ENCODE data around the gene YPEL5. TPM values are rescaled to one million over a fixed set of nuclear protein-coding genes. Genes with fewer than 3 reads are reported as not detected.

Gene YPEL5
- total and polyA plus RNA-seq, 10 of the 15 experiments (the other 5 are each of a cell fraction or from before 2014, with no cell fraction given): 18.8 to 47.3 (median 21.7) TPM

- no peak for TF ChIP-seq IRF5 (IDR thresholded peaks at IDR 0.05; ENCODE audit: borderline replicate concordance)
These were observed 13.0 kb downstream of the YPEL5 start (continued) for GRCh38 chr2:30159766-30160165.

GRCh38 chr2:30161929-30162706, 15.3 kb downstream of the YPEL5 start:
- no peak overlapping the region for H2AFZ ChIP-seq (ENCODE audit: control insufficient read depth, low read depth, low read length)
- BruUV-seq (replicated peaks): no TSS peak
- no peaks in the 10 kb centered on the region for H3K27me3 ChIP-seq (replicated peaks in 1 of 2; ENCODE audit: control insufficient read depth in 2 of 2, insufficient read depth in 2 of 2, low read length in 1 of 2)
- ChIA-PET RAD21 (ENCODE audit: unreplicated experiment) (interaction anchor here (4.6 to 9.7 kb wide), 2 partner anchors 14 to 548 kb away, joined by 97 to 420 read pairs; partner anchors contain the start of gene YPEL5), SMC1A (ENCODE audit: uncharacterized antibody, unreplicated experiment) (interaction anchor here (1.0 to 10.0 kb wide), 7 partner anchors 12 to 548 kb away, joined by 3 to 379 read pairs (median 4); no protein-coding TSS in a partner anchor), POLR2A (interaction anchor here (3.9 kb wide), 1 partner anchor 13 kb away, joined by 20 read pairs; no protein-coding TSS in a partner anchor), CTCF (interaction anchor here (1.1 to 11.2 kb wide), 8 partner anchors 11 to 548 kb away, joined by 4 to 724 read pairs (median 34); partner anchors contain the start of gene YPEL5)
- 84% methylated on average over 7 of the region's 7 CpGs for WGBS (ENCODE audit: insufficient coverage, insufficient replicate concordance, low lambda C conversion rate, missing lambda C conversion rate)
- no peak overlapping the region for H3K4me3 ChIP-seq
- no peaks in the 10 kb centered on the region for H3K79me2 ChIP-seq (ENCODE audit: control insufficient read depth, insufficient read depth, low read length)
- peak; percentile 47; the same call in 1 of the 2 replicates for TF ChIP-seq POLR2AphosphoS5 (IDR thresholded peaks at IDR 0.05; ENCODE audit: low read length)
- TF ChIP-seq IRF5 (IDR thresholded peaks at IDR 0.05; ENCODE audit: borderline replicate concordance): no peak
- TF ChIP-seq, protein P1, sequence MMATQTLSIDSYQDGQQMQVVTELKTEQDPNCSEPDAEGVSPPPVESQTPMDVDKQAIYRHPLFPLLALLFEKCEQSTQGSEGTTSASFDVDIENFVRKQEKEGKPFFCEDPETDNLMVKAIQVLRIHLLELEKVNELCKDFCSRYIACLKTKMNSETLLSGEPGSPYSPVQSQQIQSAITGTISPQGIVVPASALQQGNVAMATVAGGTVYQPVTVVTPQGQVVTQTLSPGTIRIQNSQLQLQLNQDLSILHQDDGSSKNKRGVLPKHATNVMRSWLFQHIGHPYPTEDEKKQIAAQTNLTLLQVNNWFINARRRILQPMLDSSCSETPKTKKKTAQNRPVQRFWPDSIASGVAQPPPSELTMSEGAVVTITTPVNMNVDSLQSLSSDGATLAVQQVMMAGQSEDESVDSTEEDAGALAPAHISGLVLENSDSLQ (IDR thresholded peaks at IDR 0.05): no peak
- no peaks in the 10 kb centered on the region for H3K9me3 ChIP-seq (replicated peaks; ENCODE audit: control insufficient read depth, insufficient read depth, low read length)
- H3K36me3 ChIP-seq (ENCODE audit: control insufficient read depth in 2 of 2, insufficient read depth in 2 of 2, low read length in 1 of 2): peaks cover 0 to 3% of the 10 kb centered on the region in 2 experiments; a peak in 2 of 4 replicates
- H3K9ac ChIP-seq (ENCODE audit: control insufficient read depth, insufficient read depth, low read length): no peak overlapping the region
- FAIRE-seq: no peak
- H3K4me2 ChIP-seq (ENCODE audit: control insufficient read depth, insufficient read depth): no peak overlapping the region
- intact Hi-C loops (cut with micrococcal nuclease; ENCODE audit: unreplicated experiment): loop anchor here (10.0 kb wide), 1 partner anchor 703 kb away; no protein-coding TSS in a partner anchor
- peaks cover 3% of the 10 kb centered on the region; the same call in 1 of the 2 replicates for H3K4me1 ChIP-seq (ENCODE audit: control insufficient read depth, insufficient read depth, low read length)
- H4K20me1 ChIP-seq (ENCODE audit: control insufficient read depth, insufficient read depth): no peaks in the 10 kb centered on the region
- H3K27ac ChIP-seq (ENCODE audit: control insufficient read depth, insufficient read depth): no peak overlapping the region
- DNase-seq (ENCODE audit: low read depth, low spot score): no peak
- in situ Hi-C loops (cut with MboI): loop anchor here (10.0 to 25.0 kb wide), 2 partner anchors 1000 to 1173 kb away; no protein-coding TSS in a partner anchor
- ATAC-seq: no peak

Data from GM12878 (cell line).